GM12874 (cell line): ENCODE data around the gene GIMAP7.

Experiments
- CTCF ChIP-seq: IDR thresholded peaks from 2 replicates; pipeline ENCODE4 v1.5.1; 2011; ENCODE audit warnings: low read depth, mild to moderate bottlenecking, control low read depth, low read length, moderate library complexity; ENCODE audit not compliant: insufficient read depth

The GIMAP7 gene

GRCh38 chr7:150514748-150515222 lies at the start of gene GIMAP7:
Gene GIMAP7, plus strand, starts transcription at chr7:150514872. Its CDS starts 5,103 bp downstream, at chr7:150519975.
- TF ChIP-seq CTCF = no peak

GRCh38 chr7:150464962-150465361 lies 49.7 kb upstream of the GIMAP7 start:
- TF ChIP-seq CTCF = no peak

- TF ChIP-seq CTCF = no peak
These were observed 49.3 kb upstream of the GIMAP7 start for GRCh38 chr7:150465414-150465813.

GRCh38 chr7:150466477-150466876 lies 48.2 kb upstream of the GIMAP7 start:
- TF ChIP-seq CTCF = no peak

GRCh38 chr7:150468241-150468640 lies 46.4 kb upstream of the GIMAP7 start:
- no peak for TF ChIP-seq CTCF

- no peak for TF ChIP-seq CTCF
These were observed 42.8 kb upstream of the GIMAP7 start for GRCh38 chr7:150471886-150472285.

GRCh38 chr7:150473902-150474301 lies 40.8 kb upstream of the GIMAP7 start:
- no peak for TF ChIP-seq CTCF

GRCh38 chr7:150476285-150476684 lies 38.4 kb upstream of the GIMAP7 start:
- no peak for TF ChIP-seq CTCF
